GM18511 (cell line): ENCODE results near the gene TTC3.
"Not testable (repeated sequence)": the region's sequence is repeated elsewhere in the genome, so short reads cannot be mapped to it uniquely, and the experiment has no call there.

Experiments used
- ATAC-seq: cut with Tn5 transposase; IDR thresholded peaks from one replicate; pipeline ENCODE4 v1.9.1; 2021; ENCODE audit warnings: mild to moderate bottlenecking, moderate library complexity; ENCODE audit not compliant: unreplicated experiment

TTC3 gene

GRCh38 chr21:37143392-37143791 lies 70.3 kb downstream of the TTC3 start:
- not testable (repeated sequence) for ATAC-seq

- ATAC-seq: no peak
Observed at GRCh38 chr21:37145635-37146111, 72.6 kb downstream of the TTC3 start.

GRCh38 chr21:37146320-37147235 lies 73.5 kb downstream of the TTC3 start:
- no peak for ATAC-seq

- ATAC-seq: no peak
Observed at GRCh38 chr21:37149411-37149810, 76.4 kb downstream of the TTC3 start.

- ATAC-seq: no peak
Observed at GRCh38 chr21:37153196-37153934, 80.3 kb downstream of the TTC3 start.

- no peak for ATAC-seq
Observed at GRCh38 chr21:37153935-37154350, 80.9 kb downstream of the TTC3 start.

GRCh38 chr21:37155186-37155585 lies 82.1 kb downstream of the TTC3 start:
- ATAC-seq: no peak

- no peak for ATAC-seq
Observed at GRCh38 chr21:37157938-37158337, 84.9 kb downstream of the TTC3 start.

- peak; percentile 44 for ATAC-seq
Observed at GRCh38 chr21:37159053-37159776, 86.2 kb downstream of the TTC3 start.

- ATAC-seq: no peak
Observed at GRCh38 chr21:37159949-37160348, 86.9 kb downstream of the TTC3 start.

GRCh38 chr21:37164742-37165141 lies 91.7 kb downstream of the TTC3 start:
- no peak for ATAC-seq

- ATAC-seq: no peak
Observed at GRCh38 chr21:37165586-37165985, 92.5 kb downstream of the TTC3 start.

- ATAC-seq: no peak
Observed at GRCh38 chr21:37166733-37167132, 93.7 kb downstream of the TTC3 start.

GRCh38 chr21:37168666-37169065 lies 95.6 kb downstream of the TTC3 start:
- no peak for ATAC-seq

GRCh38 chr21:37172646-37173045 lies 99.6 kb downstream of the TTC3 start:
- ATAC-seq: no peak

GRCh38 chr21:37176716-37177115 lies 103.7 kb downstream of the TTC3 start:
- ATAC-seq: no peak

GRCh38 chr21:37181059-37181458 lies 108.0 kb downstream of the TTC3 start:
- no peak for ATAC-seq

GRCh38 chr21:37182222-37182621 lies 109.2 kb downstream of the TTC3 start:
- no peak for ATAC-seq

GRCh38 chr21:37183749-37184148 lies 110.7 kb downstream of the TTC3 start:
- ATAC-seq: no peak

- ATAC-seq: no peak
Observed at GRCh38 chr21:37184784-37185593, 111.9 kb downstream of the TTC3 start.
